Bronchial epithelial cell (primary cell): ENCODE data around the gene CD151. TPM values are rescaled to one million over a fixed set of nuclear protein-coding genes. Genes with fewer than 3 reads are reported as not detected.

Experiments
- DNase-seq: peaks from one replicate; pipeline ENCODE4 v3.0.0-alpha.2; 2010; ENCODE audit warnings: low read depth
- FAIRE-seq: peaks from 2 replicates; lab custom pipeline; 2011; peaks lifted over from hg19 to GRCh38; lab: Jason Lieb, UNC
- H3K27me3 ChIP-seq: 2 replicates; pipeline ENCODE4 v1.5.1; 2011; ENCODE audit warnings: low read length; ENCODE audit not compliant: control insufficient read depth, insufficient read depth
- H3K36me3 ChIP-seq: 2 replicates; pipeline ENCODE4 v1.5.1; 2011; ENCODE audit warnings: low read length; ENCODE audit not compliant: control insufficient read depth, insufficient read depth
- H3K4me3 ChIP-seq: 2 replicates; pipeline ENCODE4 v1.5.1; 2011; ENCODE audit warnings: mild to moderate bottlenecking, low read depth, low read length, control low read depth
- total RNA-seq: library from RNA; depleted of rRNA; stranded (reverse); fragments of >200 nt; gene quantifications from 2 replicates; pipeline ENCODE4 v1.2.1, GENCODE V29; 2014
- TF ChIP-seq, protein P1 (sequence below): IDR thresholded peaks from 2 replicates; pipeline ENCODE4 v1.5.1; 2011; ENCODE audit warnings: mild to moderate bottlenecking, moderate library complexity, low read length, control low read depth, inconsistent platforms; ENCODE audit not compliant: insufficient read depth, severe bottlenecking

Gene CD151
- total RNA-seq, 1 donor from 2014 or later, result 324 TPM

DNA sequence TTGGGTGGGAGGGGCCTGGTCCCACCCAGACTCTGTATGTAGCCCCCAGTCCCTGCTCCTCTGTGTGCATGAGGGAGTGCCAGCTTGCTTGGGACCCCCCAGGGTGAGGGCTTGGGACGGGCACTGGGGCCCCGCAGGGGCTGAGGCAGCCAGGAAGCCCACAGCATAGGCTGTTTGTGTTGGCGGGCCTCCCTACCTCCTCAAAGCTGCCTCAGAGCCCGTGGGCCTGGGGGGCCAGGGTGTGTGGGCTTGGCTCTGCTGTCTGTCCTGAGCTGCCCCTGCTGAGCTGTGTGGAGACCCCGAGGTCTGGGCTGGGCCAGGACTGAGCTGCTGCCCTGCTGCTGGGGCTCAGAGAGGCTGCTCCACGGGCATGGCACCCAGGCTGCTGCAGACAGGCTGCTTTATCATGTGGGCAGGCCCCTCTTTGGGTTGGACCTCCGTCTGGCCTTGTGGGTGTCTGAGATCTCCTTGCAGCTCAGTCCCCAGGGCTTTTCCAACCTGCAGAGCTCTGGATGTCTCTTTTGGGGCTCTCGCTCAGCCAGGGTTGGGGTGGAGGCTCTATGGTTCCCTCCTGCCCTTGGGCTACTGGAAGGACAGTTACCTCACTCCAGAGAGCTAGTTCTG, 13.2 kb downstream of the CD151 start:
- no peak for DNase-seq
- TF ChIP-seq, protein P1, sequence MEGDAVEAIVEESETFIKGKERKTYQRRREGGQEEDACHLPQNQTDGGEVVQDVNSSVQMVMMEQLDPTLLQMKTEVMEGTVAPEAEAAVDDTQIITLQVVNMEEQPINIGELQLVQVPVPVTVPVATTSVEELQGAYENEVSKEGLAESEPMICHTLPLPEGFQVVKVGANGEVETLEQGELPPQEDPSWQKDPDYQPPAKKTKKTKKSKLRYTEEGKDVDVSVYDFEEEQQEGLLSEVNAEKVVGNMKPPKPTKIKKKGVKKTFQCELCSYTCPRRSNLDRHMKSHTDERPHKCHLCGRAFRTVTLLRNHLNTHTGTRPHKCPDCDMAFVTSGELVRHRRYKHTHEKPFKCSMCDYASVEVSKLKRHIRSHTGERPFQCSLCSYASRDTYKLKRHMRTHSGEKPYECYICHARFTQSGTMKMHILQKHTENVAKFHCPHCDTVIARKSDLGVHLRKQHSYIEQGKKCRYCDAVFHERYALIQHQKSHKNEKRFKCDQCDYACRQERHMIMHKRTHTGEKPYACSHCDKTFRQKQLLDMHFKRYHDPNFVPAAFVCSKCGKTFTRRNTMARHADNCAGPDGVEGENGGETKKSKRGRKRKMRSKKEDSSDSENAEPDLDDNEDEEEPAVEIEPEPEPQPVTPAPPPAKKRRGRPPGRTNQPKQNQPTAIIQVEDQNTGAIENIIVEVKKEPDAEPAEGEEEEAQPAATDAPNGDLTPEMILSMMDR, result no peak
- H3K27me3 ChIP-seq, result no peaks in the 10 kb centered on the region
- H3K4me3 ChIP-seq, result no peak overlapping the region
- FAIRE-seq, result no peak
- H3K36me3 ChIP-seq, result peaks cover 3% of the 10 kb centered on the region

DNA sequence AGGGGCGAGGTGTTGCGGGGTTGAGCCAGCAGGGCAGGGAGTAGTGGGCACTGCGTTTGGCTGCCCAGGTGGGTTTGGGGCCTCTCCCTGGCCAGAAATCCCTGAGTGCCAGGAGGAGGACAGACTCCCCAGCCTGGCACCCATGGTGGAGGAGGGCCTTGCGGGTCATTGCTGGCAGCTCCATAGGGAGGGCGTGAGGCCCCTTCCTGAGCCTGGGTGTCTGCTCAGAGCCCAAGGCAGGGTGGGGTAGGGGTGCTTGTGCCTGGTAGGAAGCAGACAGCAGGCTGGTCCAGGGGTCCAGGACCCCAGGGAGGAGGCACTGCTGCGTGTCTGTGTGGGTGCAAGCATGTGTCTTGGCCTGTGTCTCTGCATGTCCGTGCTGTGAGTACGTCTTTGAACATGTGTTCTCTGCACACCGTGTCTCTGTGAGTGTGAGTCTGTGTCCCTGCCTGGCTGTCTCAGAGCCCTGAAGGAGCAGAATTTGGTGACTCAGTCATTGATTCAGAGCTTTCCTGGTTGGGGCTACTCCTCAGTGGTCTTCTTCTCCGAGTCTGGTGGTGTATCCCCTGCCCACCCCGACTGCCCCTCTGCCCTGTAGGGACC, 13.8 kb downstream of the CD151 start:
- TF ChIP-seq, protein P1, result no peak
- Histone ChIP-seq H3K4me3 (no peak overlapping the region), H3K36me3 (no peaks in the 10 kb centered on the region), H3K27me3 (no peaks in the 10 kb centered on the region)
- DNase-seq (peak; percentile 87), FAIRE-seq (peak; percentile 90)

DNA sequence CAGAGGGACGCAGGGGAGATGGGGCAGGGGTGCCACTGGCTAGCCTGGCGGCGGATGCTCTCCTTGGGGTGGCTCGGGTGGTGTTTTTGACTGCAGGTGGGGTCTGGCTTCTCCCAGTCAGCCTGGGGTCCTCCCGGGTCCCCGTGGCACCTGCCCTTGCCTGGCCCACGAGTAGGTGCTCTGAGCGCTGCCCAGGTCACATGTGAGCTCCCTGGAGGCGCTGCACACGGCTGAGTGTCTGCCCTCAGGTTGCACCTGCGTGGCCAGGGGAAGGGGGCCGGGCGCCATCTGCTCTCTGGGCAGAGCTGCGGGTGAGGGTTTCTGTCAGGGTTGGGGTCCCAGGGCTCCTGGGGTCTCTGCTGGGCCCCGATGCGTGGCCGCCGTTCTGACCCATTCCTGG, 15.1 kb downstream of the CD151 start:
- H3K27me3 ChIP-seq, result no peaks in the 10 kb centered on the region
- no peaks in the 10 kb centered on the region for H3K36me3 ChIP-seq
- DNase-seq, result no peak
- TF ChIP-seq, protein P1, result no peak
- FAIRE-seq, result no peak
- no peak overlapping the region for H3K4me3 ChIP-seq

DNA sequence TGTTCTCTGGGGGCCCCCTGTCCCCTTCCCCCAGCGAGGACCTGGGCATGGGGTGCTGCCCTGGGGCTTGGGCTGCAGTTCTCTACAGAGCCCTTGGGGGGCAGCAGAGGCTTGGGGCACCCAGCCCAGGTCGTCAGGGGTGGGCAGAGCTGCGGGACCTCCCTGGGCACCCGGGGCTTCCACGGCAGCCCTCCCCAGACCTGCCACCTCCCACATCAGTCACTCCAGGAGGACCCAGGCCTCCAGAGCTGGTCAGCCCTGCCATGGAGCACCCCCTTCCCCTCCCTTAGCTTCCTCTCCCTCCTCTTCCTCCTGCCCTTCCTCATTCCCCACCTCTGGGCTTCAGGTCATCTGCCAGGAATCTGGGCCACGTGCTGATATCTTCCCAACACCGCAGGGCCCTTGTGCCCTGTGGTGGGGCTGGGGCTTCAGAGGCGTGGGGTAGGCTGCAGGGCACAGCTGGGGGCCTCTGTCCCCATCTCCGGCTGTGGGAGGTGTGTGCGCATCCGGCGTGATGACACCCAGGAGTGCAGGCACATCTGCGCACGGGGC, 15.7 kb downstream of the CD151 start:
- Histone ChIP-seq H3K36me3 (peaks cover 1% of the 10 kb centered on the region), H3K27me3 (no peaks in the 10 kb centered on the region), H3K4me3 (no peak overlapping the region)
- TF ChIP-seq, protein P1, result peak; percentile 92
- no peak for DNase-seq
- no peak for FAIRE-seq

DNA sequence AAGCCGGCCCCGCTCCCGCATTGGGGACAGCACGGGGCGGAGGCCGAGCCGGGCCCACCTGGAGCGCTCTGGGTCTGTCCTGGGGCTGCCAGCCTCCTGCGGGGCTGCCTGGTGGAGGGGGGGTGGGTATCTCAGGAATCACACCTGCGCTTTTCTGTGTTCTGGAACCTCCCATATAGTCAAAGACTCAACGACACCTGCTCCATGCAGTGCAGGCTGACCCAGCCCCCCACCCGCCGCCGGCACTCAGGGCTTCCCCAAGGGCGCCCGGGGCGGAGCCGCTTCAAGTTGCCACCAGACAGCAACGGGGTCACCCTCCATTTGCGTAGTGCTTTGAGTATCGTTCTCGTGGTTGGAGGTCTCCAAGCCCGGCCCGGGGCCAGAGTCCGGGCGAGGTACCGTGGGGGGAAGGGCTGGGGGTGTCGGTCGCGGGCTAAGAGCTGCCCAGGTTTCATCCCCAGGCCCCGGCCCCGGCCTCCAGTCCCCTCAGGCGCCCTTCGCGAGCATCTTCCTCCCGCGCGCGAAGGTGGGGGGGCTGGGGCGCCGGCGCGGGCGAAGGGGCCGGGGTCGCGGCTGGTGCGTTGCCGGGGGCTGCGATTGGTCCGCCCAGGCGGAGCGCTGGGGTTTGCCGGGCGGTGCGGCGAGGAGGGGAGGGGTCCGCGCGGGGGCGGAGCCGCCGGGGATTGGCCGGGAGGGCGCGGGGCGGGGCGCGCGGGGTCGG, 16.5 kb downstream of the CD151 start:
- DNase-seq (no peak), FAIRE-seq (no peak)
- no peaks in the 10 kb centered on the region for H3K27me3 ChIP-seq
- TF ChIP-seq, protein P1, result no peak
- peak overlapping the region; percentile 18 for H3K4me3 ChIP-seq
- H3K36me3 ChIP-seq, result peaks cover 1% of the 10 kb centered on the region
